NCI-H82 treated with DMSO at 0.1 percent for 48 hours (cell line): ENCODE results near the gene AK2.
"Not testable (repeated sequence)": the region's sequence is repeated elsewhere in the genome, so short reads cannot be mapped to it uniquely, and the experiment has no call there.

ENCODE experiments used
- DNase-seq: peaks from one replicate; lab custom pipeline; 2025; ENCODE audit not compliant: unreplicated experiment; lab: John Stamatoyannopoulos, UW

The AK2 gene

GRCh38 chr1:33025180-33025569 is 11.5 kb downstream of the AK2 start:
- no peak for DNase-seq

- DNase-seq, result not testable (repeated sequence)
Observed at GRCh38 chr1:33024430-33025179, 12.1 kb downstream of the AK2 start.

GRCh38 chr1:33022650-33023200 is 14.0 kb downstream of the AK2 start:
- DNase-seq, result no peak

GRCh38 chr1:33021567-33022431 is 14.9 kb downstream of the AK2 start:
- no peak for DNase-seq

GRCh38 chr1:33018112-33018511 is 18.6 kb downstream of the AK2 start:
- no peak for DNase-seq

- no peak for DNase-seq
Observed at GRCh38 chr1:33017175-33017574, 19.5 kb downstream of the AK2 start.

- no peak for DNase-seq
Observed at GRCh38 chr1:33015216-33015615, 21.5 kb downstream of the AK2 start.

GRCh38 chr1:33014464-33015163 is 22.1 kb downstream of the AK2 start:
- no peak for DNase-seq

- DNase-seq, result no peak
Observed at GRCh38 chr1:33013791-33014190, 22.9 kb downstream of the AK2 start.

GRCh38 chr1:33012165-33012564 is 24.5 kb downstream of the AK2 start:
- no peak for DNase-seq

GRCh38 chr1:33010932-33011731 is 25.6 kb downstream of the AK2 start:
- no peak for DNase-seq

GRCh38 chr1:33009561-33009960 is 27.1 kb downstream of the AK2 start:
- DNase-seq, result no peak

- no peak for DNase-seq
Observed at GRCh38 chr1:33008051-33008914, 28.4 kb downstream of the AK2 start.

- DNase-seq, result no peak
Observed at GRCh38 chr1:33007190-33008050, 29.3 kb downstream of the AK2 start.

GRCh38 chr1:33005838-33006421 is 30.8 kb downstream of the AK2 start:
- DNase-seq, result no peak

- no peak for DNase-seq
Observed at GRCh38 chr1:33005117-33005837, 31.4 kb downstream of the AK2 start.

- no peak for DNase-seq
Observed at GRCh38 chr1:33004613-33005012, 32.1 kb downstream of the AK2 start.

GRCh38 chr1:33003657-33004056 is 33.0 kb downstream of the AK2 start:
- DNase-seq, result no peak
